Trophoblast cell (in vitro differentiated cells and primary cell): ENCODE data around the gene FRMD4A.

ENCODE experiments used
- DNase-seq, 2 donors: peaks; one replicate each; pipeline ENCODE4 v3.0.0-alpha.2; 2016
- H2AFZ ChIP-seq: 2 replicates; pipeline ENCODE4 v1.6.1; 2013; ENCODE audit warnings: low read length, moderate library complexity, mild to moderate bottlenecking; ENCODE audit not compliant: insufficient read depth, poor library complexity
- H2AK5ac ChIP-seq: 2 replicates; pipeline ENCODE4 v1.6.1; 2013; ENCODE audit warnings: mild to moderate bottlenecking, low read length
- H2BK120ac ChIP-seq: 2 replicates; pipeline ENCODE4 v1.6.1; 2013; ENCODE audit warnings: low read length, mild to moderate bottlenecking, moderate library complexity; ENCODE audit not compliant: insufficient read depth, poor library complexity
- H2BK12ac ChIP-seq: 2 replicates; pipeline ENCODE4 v1.6.1; 2013; ENCODE audit warnings: mild to moderate bottlenecking, low read length, moderate library complexity
- H2BK5ac ChIP-seq: 2 replicates; pipeline ENCODE4 v1.6.1; 2013; ENCODE audit warnings: low read length, low read depth, moderate library complexity, mild to moderate bottlenecking; ENCODE audit not compliant: poor library complexity
- H3K14ac ChIP-seq: 2 replicates; pipeline ENCODE4 v1.6.1; 2013; ENCODE audit warnings: mild to moderate bottlenecking, low read length
- H3K18ac ChIP-seq: 2 replicates; pipeline ENCODE4 v1.6.1; 2013; ENCODE audit warnings: mild to moderate bottlenecking, low read length
- H3K23ac ChIP-seq: 2 replicates; pipeline ENCODE4 v1.6.1; 2013; ENCODE audit warnings: low read length
- H3K27ac ChIP-seq: 2 replicates; pipeline ENCODE4 v1.5.1; 2013; ENCODE audit warnings: low read depth, mild to moderate bottlenecking, inconsistent platforms, low read length, moderate library complexity
- H3K27me3 ChIP-seq: 2 replicates; pipeline ENCODE4 v1.6.1; 2013; ENCODE audit warnings: inconsistent platforms, mild to moderate bottlenecking, low read length, moderate library complexity; ENCODE audit not compliant: insufficient read depth
- H3K36me3 ChIP-seq, 2 experiments: 1 replicate in 1 of 2; 2 replicates in 1 of 2; pipeline ENCODE4 v1.6.1; 2013; ENCODE audit warnings: low read length in 2 of 2, mild to moderate bottlenecking in 2 of 2, moderate library complexity in 1 of 2; ENCODE audit not compliant: insufficient read depth in 2 of 2, control insufficient read depth in 1 of 2
- H3K4ac ChIP-seq: 2 replicates; pipeline ENCODE4 v1.6.1; 2013; ENCODE audit warnings: low read depth, mild to moderate bottlenecking, low read length, moderate library complexity
- H3K4me1 ChIP-seq, 2 experiments: 1 replicate in 1 of 2; 2 replicates in 1 of 2; pipeline ENCODE4 v1.6.1; 2013; ENCODE audit warnings: low read length in 2 of 2, mild to moderate bottlenecking in 2 of 2, moderate library complexity in 1 of 2; ENCODE audit not compliant: insufficient read depth in 2 of 2, control insufficient read depth in 1 of 2
- H3K4me2 ChIP-seq: 2 replicates; pipeline ENCODE4 v1.6.1; 2013; ENCODE audit warnings: inconsistent platforms, mild to moderate bottlenecking, low read length, moderate library complexity
- H3K4me3 ChIP-seq: 2 replicates; pipeline ENCODE4 v1.5.1; 2013; ENCODE audit warnings: mild to moderate bottlenecking, low read depth, low read length, inconsistent platforms
- H3K79me1 ChIP-seq: one replicate; pipeline ENCODE4 v1.6.1; 2013; ENCODE audit warnings: low read length
- H3K79me2 ChIP-seq: 2 replicates; pipeline ENCODE4 v1.6.1; 2013; ENCODE audit warnings: low read length, mild to moderate bottlenecking; ENCODE audit not compliant: control insufficient read depth, insufficient read depth, poor library complexity
- H3K9ac ChIP-seq: 2 replicates; pipeline ENCODE4 v1.6.1; 2013; ENCODE audit warnings: mild to moderate bottlenecking, low read length
- H3K9me3 ChIP-seq: 2 replicates; pipeline ENCODE4 v1.6.1; 2013; ENCODE audit warnings: low read depth, mild to moderate bottlenecking, control low read depth, inconsistent platforms, low read length; ENCODE audit not compliant: insufficient read depth
- H4K12ac ChIP-seq: 2 replicates; pipeline ENCODE4 v1.6.1; 2013; ENCODE audit warnings: low read depth, mild to moderate bottlenecking, low read length, moderate library complexity
- H4K8ac ChIP-seq: 2 replicates; pipeline ENCODE4 v1.6.1; 2013; ENCODE audit warnings: low read depth, mild to moderate bottlenecking, low read length, moderate library complexity
- H4K91ac ChIP-seq: one replicate; pipeline ENCODE4 v1.6.1; 2013; ENCODE audit warnings: low read depth, mild to moderate bottlenecking, low read length, moderate library complexity
- WGBS: extraction: QIAGEN DNeasy Blood & Tissue Kit; methylation state at CpG from one replicate; pipeline ENCODE4 v1.1.7; 2013; ENCODE audit warnings: missing lambda C conversion rate; ENCODE audit not compliant: insufficient read length, insufficient coverage; ENCODE audit errors: extremely low coverage; 5-methylcytosine and 5-hydroxymethylcytosine counted together

The FRMD4A gene

DNA sequence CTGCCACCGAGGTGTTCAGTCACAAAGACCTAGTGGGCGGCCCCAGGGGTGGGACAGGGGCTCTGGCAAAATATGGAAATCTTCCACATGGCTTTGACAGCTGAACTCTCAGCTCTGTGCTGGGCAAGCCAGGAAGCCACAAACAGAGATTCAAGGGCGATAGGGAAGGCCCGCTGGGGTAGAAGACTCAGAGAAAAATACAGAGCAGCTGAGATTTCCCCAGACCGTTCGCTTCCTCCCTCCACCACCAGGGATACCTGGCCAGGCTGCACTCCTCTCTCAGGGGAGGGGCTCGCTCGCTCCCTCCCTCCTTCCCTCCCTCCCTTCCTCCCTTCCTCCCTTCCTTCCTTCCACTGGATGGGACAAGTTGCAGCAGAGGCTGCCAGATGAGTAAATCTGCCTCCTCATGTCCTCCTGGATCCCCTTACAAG is 483.5 kb downstream of the FRMD4A start:
- no peak overlapping the region for H2AK5ac ChIP-seq
- H3K14ac ChIP-seq = no peak overlapping the region
- H2BK12ac ChIP-seq = no peak overlapping the region
- H3K9me3 ChIP-seq = no peaks in the 10 kb centered on the region
- H3K4me2 ChIP-seq = no peak overlapping the region
- H3K27ac ChIP-seq = no peak overlapping the region
- H3K79me1 ChIP-seq = no peaks in the 10 kb centered on the region
- no peaks in the 10 kb centered on the region for H3K27me3 ChIP-seq
- DNase-seq = no peak
- no peak overlapping the region for H2AFZ ChIP-seq
- H2BK5ac ChIP-seq = no peak overlapping the region
- no peaks in the 10 kb centered on the region for H3K79me2 ChIP-seq
- no peak overlapping the region for H4K12ac ChIP-seq
- H3K36me3 ChIP-seq = peaks cover 0 to 3% of the 10 kb centered on the region in 2 experiments
- no peak overlapping the region for H3K4me3 ChIP-seq
- no peak overlapping the region for H4K8ac ChIP-seq
- H3K23ac ChIP-seq = no peak overlapping the region
- no peak overlapping the region for H2BK120ac ChIP-seq
- peak overlapping the region; percentile 62 for H3K18ac ChIP-seq
- peaks cover 0 to 9% of the 10 kb centered on the region in 2 experiments for H3K4me1 ChIP-seq
- H4K91ac ChIP-seq = no peak overlapping the region
- no peak overlapping the region for H3K4ac ChIP-seq
- H3K9ac ChIP-seq = no peak overlapping the region
- WGBS = no CpG with 5 or more reads among the region's 8 CpGs

DNA sequence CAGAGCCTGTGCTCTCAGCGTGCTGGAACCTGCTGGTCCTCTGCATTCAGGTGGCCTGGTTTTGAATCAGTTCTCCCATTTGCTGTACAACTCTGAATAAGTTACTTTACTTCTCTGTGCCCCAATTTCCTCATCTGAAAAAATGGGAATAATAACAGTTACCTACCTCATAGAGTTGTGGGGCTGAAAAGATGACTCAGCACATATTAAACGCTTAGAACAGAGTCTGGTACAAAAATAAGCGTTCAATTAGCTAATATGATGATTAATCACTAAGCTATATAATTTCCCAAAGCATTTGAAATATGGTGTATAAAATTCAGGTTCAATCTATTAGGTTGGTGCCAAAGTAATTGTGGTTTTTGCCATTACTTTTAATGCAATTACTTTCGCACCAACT is 484.8 kb downstream of the FRMD4A start:
- no peaks in the 10 kb centered on the region for H3K79me1 ChIP-seq
- H3K9me3 ChIP-seq = no peaks in the 10 kb centered on the region
- H4K91ac ChIP-seq = no peak overlapping the region
- H2BK120ac ChIP-seq = no peak overlapping the region
- no peak overlapping the region for H3K14ac ChIP-seq
- WGBS = no CpG with 5 or more reads among the region's 4 CpGs
- no peak overlapping the region for H3K4me3 ChIP-seq
- H2BK12ac ChIP-seq = no peak overlapping the region
- no peak overlapping the region for H3K9ac ChIP-seq
- no peaks in the 10 kb centered on the region for H3K27me3 ChIP-seq
- no peak overlapping the region for H4K8ac ChIP-seq
- H2BK5ac ChIP-seq = no peak overlapping the region
- H3K36me3 ChIP-seq = peaks cover 0 to 3% of the 10 kb centered on the region in 2 experiments
- no peak overlapping the region for H3K4ac ChIP-seq
- no peak for DNase-seq
- peaks cover 0 to 9% of the 10 kb centered on the region in 2 experiments for H3K4me1 ChIP-seq
- H3K27ac ChIP-seq = no peak overlapping the region
- H3K23ac ChIP-seq = no peak overlapping the region
- H2AK5ac ChIP-seq = no peak overlapping the region
- H4K12ac ChIP-seq = no peak overlapping the region
- H3K4me2 ChIP-seq = no peak overlapping the region
- no peak overlapping the region for H3K18ac ChIP-seq
- no peak overlapping the region for H2AFZ ChIP-seq
- no peaks in the 10 kb centered on the region for H3K79me2 ChIP-seq

DNA sequence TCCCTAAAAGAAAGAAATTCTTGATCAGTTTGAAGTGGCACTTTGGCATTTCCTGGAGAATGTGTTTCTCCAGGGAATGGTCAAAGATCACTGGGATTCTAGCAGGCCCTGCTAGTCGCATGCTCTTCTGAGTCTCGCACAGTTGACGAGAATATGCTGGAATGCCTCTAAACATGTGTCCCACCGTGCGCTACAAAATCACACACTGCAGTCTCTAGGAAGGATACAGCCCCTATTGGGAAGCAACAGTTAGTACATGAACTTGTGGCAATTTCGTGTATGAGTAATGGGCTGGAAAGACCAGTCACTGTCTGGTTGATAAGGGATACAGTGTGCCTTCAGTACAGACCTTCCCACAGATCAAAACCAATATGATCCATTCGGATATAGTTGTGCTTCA is 486.1 kb downstream of the FRMD4A start:
- Histone ChIP-seq H3K9ac (no peak overlapping the region), H3K79me2 (no peaks in the 10 kb centered on the region), H4K12ac (no peak overlapping the region), H3K27me3 (no peaks in the 10 kb centered on the region), H2AK5ac (no peak overlapping the region), H2BK12ac (no peak overlapping the region), H2BK5ac (no peak overlapping the region), H3K4ac (no peak overlapping the region), H3K79me1 (no peaks in the 10 kb centered on the region), H3K36me3 (peaks cover 0 to 3% of the 10 kb centered on the region in 2 experiments), H4K91ac (no peak overlapping the region), H4K8ac (no peak overlapping the region), H3K4me1 (peaks cover 5 to 14% of the 10 kb centered on the region in 2 experiments), H3K27ac (no peak overlapping the region), H2AFZ (no peak overlapping the region), H3K9me3 (peaks cover 1% of the 10 kb centered on the region), H3K18ac (no peak overlapping the region), H2BK120ac (no peak overlapping the region), H3K4me3 (no peak overlapping the region), H3K4me2 (no peak overlapping the region), H3K14ac (no peak overlapping the region), H3K23ac (no peak overlapping the region)
- DNase-seq = peak; percentile 48 to 67
- WGBS = no CpG with 5 or more reads among the region's 7 CpGs

DNA sequence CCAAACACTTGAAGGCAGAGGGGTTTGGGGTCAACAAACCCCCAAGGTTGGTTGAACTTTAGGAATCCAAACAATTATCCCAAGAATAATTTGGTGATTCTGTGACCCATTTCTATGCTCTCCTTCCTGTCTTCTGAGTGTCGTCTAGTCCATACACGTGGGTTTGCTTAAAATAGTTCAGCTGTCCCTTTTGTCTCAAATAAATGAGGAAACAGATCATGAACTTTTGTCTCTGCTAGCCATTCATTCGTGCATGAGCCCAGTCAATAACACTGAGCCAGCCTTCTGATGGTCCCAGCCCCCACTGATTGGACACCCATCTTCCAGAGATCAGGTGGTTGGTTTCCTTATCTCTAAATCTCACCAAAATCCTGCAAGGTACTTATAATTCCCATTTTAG is 488.6 kb downstream of the FRMD4A start:
- Histone ChIP-seq H3K36me3 (peaks cover 0 to 3% of the 10 kb centered on the region in 2 experiments), H3K23ac (no peak overlapping the region), H2BK12ac (no peak overlapping the region), H3K4me1 (peaks cover 5 to 14% of the 10 kb centered on the region in 2 experiments), H3K79me1 (no peaks in the 10 kb centered on the region), H3K14ac (no peak overlapping the region), H2AFZ (no peak overlapping the region), H2AK5ac (no peak overlapping the region), H3K79me2 (no peaks in the 10 kb centered on the region), H3K4me2 (no peak overlapping the region), H3K18ac (no peak overlapping the region), H3K4ac (no peak overlapping the region), H3K9ac (no peak overlapping the region), H4K8ac (no peak overlapping the region), H2BK120ac (no peak overlapping the region), H3K27ac (no peak overlapping the region), H3K9me3 (peaks cover 1% of the 10 kb centered on the region), H3K4me3 (no peak overlapping the region), H4K91ac (no peak overlapping the region), H2BK5ac (no peak overlapping the region), H3K27me3 (no peaks in the 10 kb centered on the region), H4K12ac (no peak overlapping the region)
- DNase-seq = no peak
- no CpG with 5 or more reads among the region's 3 CpGs for WGBS
